Measurements from ENCODE around the gene SLC35F1. TPM values are rescaled to one million over a fixed set of nuclear protein-coding genes. Genes with fewer than 3 reads are reported as not detected.

The SLC35F1 gene
- total and polyA plus RNA-seq, 9 donors, result 0.08 to 2.5 (median 0.24) TPM; not detected in 1

DNA sequence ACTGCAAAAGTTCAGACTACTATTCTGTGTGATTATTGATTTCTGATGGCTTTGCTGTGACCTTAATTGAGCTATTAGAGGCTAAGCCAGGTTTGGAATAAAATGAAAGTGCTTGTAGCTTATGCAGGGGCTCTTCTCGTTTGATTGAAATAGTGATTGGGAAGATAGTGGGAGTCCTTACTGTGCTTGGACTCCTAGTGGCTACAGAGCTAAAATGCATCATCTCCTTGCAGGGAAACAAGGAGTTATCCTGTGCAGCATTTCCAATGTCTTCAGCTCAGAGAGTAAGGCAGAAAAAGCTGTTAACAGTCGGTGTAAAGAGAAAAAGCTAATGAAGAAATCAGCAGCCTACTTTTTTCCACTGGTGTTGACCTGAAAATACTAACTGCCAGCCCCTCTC, 173.5 kb downstream of the SLC35F1 start:
- Histone ChIP-seq H3K36me3 (no peaks in the 10 kb centered on the region), H3K27me3 (no peaks in the 10 kb centered on the region), H3K27ac (no peak overlapping the region), H3K9me3 (no peaks in the 10 kb centered on the region), H3K4me3 (no peak overlapping the region), H3K4me1 (ENCODE audit: insufficient read depth) (no peaks in the 10 kb centered on the region)
- TF ChIP-seq, protein P1, sequence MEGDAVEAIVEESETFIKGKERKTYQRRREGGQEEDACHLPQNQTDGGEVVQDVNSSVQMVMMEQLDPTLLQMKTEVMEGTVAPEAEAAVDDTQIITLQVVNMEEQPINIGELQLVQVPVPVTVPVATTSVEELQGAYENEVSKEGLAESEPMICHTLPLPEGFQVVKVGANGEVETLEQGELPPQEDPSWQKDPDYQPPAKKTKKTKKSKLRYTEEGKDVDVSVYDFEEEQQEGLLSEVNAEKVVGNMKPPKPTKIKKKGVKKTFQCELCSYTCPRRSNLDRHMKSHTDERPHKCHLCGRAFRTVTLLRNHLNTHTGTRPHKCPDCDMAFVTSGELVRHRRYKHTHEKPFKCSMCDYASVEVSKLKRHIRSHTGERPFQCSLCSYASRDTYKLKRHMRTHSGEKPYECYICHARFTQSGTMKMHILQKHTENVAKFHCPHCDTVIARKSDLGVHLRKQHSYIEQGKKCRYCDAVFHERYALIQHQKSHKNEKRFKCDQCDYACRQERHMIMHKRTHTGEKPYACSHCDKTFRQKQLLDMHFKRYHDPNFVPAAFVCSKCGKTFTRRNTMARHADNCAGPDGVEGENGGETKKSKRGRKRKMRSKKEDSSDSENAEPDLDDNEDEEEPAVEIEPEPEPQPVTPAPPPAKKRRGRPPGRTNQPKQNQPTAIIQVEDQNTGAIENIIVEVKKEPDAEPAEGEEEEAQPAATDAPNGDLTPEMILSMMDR (IDR thresholded peaks at IDR 0.05), result no peak
- TF ChIP-seq EP300 (IDR thresholded peaks at IDR 0.05) (no peak), POLR2A (IDR thresholded peaks at IDR 0.05) (no peak)
- WGBS, 3 donors, result 31 to 48% (median 34%) methylated on average over 2 of the region's 2 CpGs
- DNase-seq, result no peak
- intact Hi-C loops (cut with DNase I), result no loop called here

DNA sequence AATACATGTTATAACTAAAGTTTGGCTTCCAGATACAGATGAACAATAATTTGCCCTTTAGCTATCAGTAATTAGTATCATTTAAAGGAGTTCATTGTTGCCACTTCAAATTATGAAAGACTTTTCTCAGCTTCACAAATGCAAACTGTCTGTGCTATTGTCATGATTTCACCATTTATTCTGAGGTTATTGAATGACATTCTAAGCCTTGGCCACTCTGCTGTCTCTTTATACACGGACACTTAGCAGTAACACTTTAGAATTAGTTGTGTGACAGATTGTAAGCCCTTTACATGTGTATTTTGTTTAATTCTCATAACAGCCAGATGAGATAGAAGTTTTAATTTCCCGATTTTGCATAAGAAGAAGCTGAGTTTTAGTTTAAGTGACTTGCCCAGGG, 176.6 kb downstream of the SLC35F1 start:
- 72 to 80% (median 73%) methylated on average over 2 of the region's 2 CpGs for WGBS, 3 donors
- no peaks in the 10 kb centered on the region for H3K36me3 ChIP-seq
- TF ChIP-seq, protein P1 (IDR thresholded peaks at IDR 0.05), result no peak

DNA sequence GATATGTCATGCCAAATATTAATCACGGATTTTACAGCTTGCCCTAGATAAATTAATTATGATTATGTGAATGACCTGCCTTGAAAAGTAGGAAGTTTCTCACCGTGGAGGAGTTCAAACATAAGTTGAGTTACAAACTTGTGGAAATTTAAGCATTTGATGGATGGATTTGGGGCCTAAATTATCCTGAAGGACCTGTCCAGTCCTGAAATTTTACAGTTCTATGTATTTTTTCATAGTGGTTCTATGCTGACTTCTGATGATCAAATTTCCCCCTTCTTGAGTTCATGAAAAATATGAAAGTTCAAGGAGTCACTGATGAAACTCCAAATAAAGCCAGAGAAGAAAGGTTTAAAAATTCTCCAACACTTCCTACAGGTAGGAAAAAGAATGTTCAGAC, 178.6 kb downstream of the SLC35F1 start:
- DNase-seq, result no peak
- no peaks in the 10 kb centered on the region for H3K36me3 ChIP-seq
- TF ChIP-seq EP300 (IDR thresholded peaks at IDR 0.05) (no peak), POLR2A (IDR thresholded peaks at IDR 0.05) (no peak)
- TF ChIP-seq, protein P1 (IDR thresholded peaks at IDR 0.05), result no peak
- WGBS, 3 donors, result 54 to 64% (median 54%) methylated on average over 2 of the region's 2 CpGs
- no peaks in the 10 kb centered on the region for H3K27me3 ChIP-seq
- H3K9me3 ChIP-seq, result no peaks in the 10 kb centered on the region
- H3K27ac ChIP-seq, result no peak overlapping the region
- no peak overlapping the region for H3K4me3 ChIP-seq
- intact Hi-C loops (cut with DNase I), result no loop called here
- H3K4me1 ChIP-seq (ENCODE audit: insufficient read depth), result no peaks in the 10 kb centered on the region

More for the DNA sequence above, 176.6 kb downstream of the SLC35F1 start:
- intact Hi-C loops (cut with DNase I), result no loop called here
- no peaks in the 10 kb centered on the region for H3K27me3 ChIP-seq
- H3K4me3 ChIP-seq, result no peak overlapping the region
- H3K27ac ChIP-seq, result no peak overlapping the region
- H3K9me3 ChIP-seq, result no peaks in the 10 kb centered on the region
- no peak for DNase-seq
- no peaks in the 10 kb centered on the region for H3K4me1 ChIP-seq (ENCODE audit: insufficient read depth)

DNA sequence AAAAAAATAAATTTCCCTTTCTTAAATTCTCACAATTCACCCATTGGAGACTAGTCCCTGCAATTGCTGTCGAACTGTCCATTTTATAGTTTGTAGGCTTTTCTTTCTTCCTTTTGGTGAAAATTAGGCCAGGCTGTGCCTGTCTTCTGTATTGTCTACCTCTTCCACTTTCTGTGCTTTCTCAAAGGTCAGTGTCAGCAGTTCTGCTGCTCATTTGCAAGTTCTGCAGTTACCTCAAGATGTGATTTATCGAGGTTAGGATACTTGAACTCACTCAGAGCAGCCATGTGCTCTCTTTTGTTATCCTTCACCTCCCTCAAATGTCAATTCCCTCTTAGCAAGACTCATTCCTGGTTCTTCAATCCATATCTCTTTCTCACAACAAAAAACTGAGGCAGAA, 179.1 kb downstream of the SLC35F1 start:
- 54 to 62% (median 60%) methylated on average over 2 of the region's 2 CpGs for WGBS, 3 donors
- intact Hi-C loops (cut with DNase I), result no loop called here
- no peak overlapping the region for H3K4me3 ChIP-seq
- no peaks in the 10 kb centered on the region for H3K9me3 ChIP-seq
- no peaks in the 10 kb centered on the region for H3K4me1 ChIP-seq (ENCODE audit: insufficient read depth)
- TF ChIP-seq, protein P1 (IDR thresholded peaks at IDR 0.05), result no peak
- TF ChIP-seq EP300 (IDR thresholded peaks at IDR 0.05) (no peak), POLR2A (IDR thresholded peaks at IDR 0.05) (no peak)
- no peak for DNase-seq
- H3K36me3 ChIP-seq, result no peaks in the 10 kb centered on the region
- H3K27me3 ChIP-seq, result no peaks in the 10 kb centered on the region
- H3K27ac ChIP-seq, result no peak overlapping the region

DNA sequence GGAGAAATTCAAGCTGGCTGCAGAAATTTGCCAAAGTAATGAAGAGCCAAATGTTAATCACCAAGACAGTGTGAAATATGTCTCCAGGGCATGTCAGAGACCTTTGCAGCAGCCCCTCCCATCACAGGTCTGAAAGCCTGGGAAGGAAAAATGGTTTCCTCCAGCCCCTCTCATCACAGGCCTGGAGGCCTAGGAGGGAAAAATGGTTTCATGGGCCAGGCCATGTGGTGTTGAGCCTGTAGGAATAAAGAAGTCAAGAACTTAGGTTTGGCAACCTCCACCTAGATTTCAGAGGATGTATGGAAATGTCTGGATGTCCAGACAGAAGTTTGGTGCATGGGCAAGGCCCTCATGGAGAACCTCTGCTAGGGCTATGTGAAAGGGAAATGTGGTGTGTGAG, 185.0 kb downstream of the SLC35F1 start:
- TF ChIP-seq POLR2A (IDR thresholded peaks at IDR 0.05), result no peak
- no peak for TF ChIP-seq EP300 (IDR thresholded peaks at IDR 0.05)
- TF ChIP-seq, protein P1 (IDR thresholded peaks at IDR 0.05), result no peak
- Histone ChIP-seq H3K27me3 (no peaks in the 10 kb centered on the region), H3K36me3 (no peaks in the 10 kb centered on the region), H3K4me3 (no peak overlapping the region), H3K27ac (no peak overlapping the region), H3K9me3 (peaks cover 0 to 4% of the 10 kb centered on the region in 2 donors), H3K4me1 (ENCODE audit: insufficient read depth) (no peaks in the 10 kb centered on the region)
- DNase-seq, result no peak
- intact Hi-C loops (cut with DNase I), result no loop called here
